SK-N-DZ (cell line): ENCODE data around the gene SYT6.
"Not testable (repeated sequence)": the region's sequence is repeated elsewhere in the genome, so short reads cannot be mapped to it uniquely, and the experiment has no call there.

ENCODE experiments used
- DNase-seq: peaks from one replicate; pipeline ENCODE4 v3.0.0-alpha.2; 2015; ENCODE audit warnings: low spot score

Gene SYT6

DNA sequence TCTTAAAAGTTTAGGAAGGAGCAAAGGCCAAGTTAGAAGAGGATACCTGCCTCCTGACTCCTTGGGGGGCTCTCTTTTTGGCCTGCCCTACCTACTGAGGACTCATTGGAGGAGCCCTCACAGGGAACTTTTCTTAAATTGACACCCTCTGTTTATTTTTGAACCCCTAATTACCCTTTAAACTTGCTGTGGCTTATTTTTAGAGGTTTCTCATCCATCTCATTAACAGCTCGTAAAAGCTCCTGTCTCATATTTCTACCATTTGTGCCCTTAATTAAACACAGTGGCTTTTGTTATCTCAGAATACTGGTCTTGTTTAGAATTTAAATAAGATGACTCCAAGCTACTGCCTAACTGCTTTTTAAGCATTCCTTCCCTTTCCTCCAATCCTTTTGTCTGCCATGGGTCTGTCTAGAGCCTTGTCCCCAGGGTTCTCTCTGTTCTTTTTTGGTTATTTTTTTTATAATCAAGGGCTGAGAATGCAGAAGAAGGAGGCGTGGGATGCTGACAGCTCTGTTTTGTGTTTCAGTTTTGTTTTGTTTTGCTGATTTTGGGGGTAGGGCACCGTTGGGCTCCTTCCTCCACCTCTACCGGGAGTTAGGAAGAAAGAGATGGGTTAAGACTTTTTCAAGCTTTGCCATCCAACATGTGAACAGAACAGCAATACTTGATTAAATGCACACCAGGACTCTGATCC is 78.0 kb downstream of the SYT6 start:
- DNase-seq: no peak

DNA sequence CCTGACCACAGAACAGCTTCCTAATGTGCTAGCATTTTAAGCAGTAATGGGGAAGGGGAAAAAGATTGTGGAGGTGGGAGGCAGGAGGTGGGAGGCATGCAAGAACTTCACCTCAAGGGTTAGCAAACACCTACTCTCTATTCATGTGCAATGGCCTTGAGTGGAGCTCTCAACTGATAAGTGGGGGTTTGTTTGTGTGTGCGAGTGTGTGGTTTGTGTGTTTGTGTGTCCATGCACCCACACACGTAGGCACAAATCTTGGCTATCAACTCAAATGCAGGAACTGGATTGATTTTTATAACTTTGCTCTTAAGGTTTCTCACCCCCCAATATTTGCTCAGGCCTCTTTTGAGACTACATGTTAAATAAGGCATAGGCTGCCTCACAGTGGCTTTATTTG is 78.6 kb downstream of the SYT6 start:
- DNase-seq: no peak

DNA sequence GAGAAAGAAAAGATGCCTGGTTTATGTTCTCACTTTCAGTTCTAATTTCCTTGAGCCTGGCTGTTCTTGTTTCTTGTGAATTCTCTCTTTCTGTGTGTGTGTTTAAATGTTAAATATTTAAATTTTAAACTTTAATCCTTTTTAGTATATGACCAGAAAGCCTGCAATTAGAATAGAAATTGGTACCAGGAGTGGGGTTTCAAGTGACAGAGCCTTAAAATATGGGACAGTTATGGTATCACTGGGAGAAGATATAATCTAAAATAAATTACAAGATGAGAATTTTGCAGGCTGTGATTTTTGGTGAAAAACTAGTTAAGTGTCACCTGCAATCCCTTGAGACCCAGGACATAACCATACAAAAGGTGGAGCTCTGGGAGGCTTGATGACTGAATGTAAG is 81.4 kb downstream of the SYT6 start:
- DNase-seq: no peak

DNA sequence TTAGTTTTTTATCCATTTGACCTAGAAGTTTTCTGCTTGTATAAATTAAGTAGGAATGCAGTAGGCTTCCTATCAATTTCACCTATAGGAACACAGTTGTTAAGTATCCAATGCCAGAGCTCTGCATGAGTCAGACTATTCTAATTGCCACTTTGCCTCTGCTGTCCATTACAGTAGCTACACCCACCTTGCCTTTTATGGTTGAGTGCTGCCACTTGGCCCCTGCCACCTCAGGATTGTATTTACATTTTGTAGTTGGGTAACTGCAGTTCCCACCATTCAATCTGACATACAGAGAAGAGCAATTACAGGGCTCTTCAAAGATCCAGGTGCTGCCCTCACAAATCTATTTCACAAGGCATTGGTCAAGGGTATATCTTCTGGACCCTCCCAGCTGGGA is 83.9 kb downstream of the SYT6 start:
- DNase-seq: not testable (repeated sequence)

DNA sequence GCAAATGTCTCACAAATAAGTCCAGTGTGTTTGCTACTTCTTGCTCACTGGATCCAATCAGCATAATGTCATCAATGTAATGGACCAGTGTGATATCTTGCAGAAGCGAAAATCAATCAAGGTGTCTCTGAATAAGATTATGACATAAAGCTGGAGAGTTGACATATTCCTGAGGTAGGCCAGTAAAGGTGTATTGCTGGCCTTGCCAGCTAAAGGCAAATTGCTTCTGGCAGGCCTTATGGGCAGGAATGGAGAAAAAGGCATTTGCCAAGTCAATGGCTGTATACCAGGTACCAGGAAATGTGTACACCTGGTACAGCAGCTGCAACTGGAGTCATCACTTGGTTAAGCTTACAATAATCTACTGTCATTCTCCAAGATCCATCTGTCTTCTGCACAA is 85.0 kb downstream of the SYT6 start:
- DNase-seq: not testable (repeated sequence)

DNA sequence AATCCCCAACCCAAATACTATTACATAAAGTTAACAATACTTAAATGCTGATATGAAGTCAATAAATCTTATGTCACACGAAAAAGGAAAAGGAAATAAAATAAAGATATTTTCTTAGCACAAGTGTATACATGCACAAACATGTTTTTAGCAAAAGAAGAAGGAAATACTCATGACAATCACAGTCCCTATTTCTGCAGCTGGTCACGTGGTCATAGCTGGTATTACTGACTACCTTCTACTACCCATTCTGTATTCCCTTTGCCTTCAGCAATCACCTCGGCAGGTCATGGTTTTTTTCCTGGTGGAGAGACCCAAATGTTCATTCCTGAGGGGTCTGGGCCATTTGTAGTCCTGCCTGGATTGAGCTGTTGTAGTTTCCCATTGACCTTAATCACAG is 88.0 kb downstream of the SYT6 start:
- DNase-seq: not testable (repeated sequence)

DNA sequence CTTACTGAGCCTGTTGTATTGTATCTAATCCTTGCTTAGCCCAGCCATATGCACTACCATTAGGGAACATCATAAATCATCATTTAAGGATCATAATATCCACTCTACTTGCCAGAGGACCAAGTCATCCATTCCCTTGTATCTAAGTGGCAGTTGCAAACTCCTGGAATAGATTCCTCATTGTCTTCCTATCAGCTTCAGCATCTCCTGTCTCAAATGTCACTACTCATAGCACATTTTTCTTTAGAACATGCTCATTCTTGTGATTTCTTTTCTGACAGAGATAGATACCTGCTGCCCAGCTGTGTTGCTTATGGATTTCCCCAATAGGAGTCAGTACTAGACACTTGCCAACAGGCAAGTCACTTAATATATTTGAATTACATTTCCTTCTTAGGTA is 90.1 kb downstream of the SYT6 start:
- peak; percentile 46 for DNase-seq

DNA sequence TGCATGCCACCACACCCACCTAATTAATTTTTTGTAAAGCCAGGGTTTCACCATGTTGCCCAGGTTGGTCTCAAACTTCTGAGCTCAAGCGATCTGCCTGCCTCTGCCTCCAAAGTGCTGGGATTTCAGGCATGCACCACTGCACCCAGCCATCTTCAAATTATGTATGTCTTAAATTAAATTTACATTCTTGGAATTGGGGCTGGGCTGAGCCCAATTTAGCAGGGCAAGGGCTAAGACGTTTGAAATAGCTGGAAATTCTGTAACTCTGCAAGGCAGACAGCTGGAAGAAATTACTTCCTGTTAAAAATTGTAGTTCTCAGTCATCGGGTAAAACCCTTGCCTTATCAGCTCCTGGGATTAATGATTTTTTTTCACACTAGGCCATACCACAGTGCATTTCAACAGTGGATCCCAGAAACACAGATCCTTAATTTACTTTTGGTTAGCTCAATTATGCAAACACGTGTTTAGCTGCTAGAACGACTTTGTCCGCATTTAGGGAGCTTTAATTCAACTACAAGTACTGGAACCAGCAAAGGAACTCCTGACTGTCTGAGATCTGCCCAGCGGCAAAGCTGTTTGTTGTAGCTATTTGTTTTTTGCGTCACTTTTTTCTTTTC is 91.1 kb downstream of the SYT6 start:
- DNase-seq: peak; percentile 11

DNA sequence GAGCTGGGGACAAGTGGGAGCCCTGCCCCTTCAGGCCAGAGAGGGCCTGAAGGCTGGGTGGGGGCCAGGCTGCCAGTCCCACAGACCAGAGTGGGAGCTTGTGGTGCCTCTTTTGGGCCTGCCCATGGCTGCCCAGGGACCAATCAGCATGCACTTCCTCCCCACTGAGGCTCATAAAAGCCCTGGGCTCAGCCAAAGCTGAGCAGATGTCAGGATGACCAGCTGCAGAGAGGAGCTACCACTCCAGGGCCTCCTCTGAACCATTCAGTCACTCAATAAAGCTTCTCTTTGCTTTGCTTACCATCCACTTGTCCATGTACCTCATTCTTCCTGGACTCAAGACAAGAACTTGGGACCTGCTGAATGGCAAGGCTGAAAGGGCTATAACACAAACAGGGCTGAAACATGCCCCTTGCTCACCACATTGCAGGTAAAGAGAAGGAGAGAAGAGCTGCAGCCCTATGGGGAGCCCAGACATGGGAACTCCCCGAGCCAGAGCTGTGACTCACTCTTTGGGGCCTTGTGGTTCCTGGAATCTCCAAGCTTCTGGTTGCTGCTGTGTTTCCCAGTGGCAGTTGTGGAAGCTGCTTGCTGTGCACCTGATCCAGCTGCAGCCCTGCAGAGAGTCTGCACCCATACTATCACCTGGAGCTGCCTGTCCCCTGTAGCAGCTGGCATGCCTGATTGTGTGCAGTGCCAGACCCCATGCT is 92.4 kb downstream of the SYT6 start:
- DNase-seq: no peak

DNA sequence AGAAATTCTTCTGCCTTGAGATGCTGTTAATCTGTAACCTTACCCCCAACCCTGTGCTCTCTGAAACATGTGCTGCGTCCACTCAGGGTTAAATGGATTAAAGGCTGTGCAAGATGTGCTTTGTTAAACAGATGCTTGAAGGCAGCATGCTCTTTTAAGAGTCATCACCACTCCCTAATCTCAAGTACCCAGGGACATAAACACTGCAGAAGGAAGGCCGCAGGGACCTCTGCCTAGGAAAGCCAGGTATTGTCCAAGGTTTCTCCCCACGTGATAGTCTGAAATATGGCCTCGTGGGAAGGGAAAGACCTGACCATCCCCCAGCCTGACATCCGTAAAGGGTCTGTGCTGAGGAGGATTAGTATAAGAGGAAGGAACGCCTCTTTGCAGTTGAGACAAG is 95.4 kb downstream of the SYT6 start:
- peak; percentile 69 for DNase-seq

DNA sequence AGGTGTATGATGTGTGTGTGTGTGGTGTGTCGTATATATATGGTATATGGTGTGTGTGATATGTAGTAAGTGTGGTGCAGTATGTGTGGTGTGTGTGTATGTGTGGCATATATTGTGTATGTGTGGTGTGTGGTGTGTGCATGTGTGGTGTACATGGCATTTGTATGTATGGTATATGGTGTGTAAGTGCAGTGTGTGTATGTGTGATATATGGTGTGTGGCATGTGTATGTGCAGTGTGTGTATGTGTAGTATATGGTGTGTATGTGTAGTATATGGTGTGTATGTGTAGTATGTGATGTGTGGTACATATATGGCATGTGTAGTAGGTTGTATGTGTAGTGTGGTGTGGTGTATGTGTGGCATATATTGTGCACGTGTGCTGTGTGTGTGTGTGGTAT is 99.5 kb downstream of the SYT6 start:
- DNase-seq: no peak

DNA sequence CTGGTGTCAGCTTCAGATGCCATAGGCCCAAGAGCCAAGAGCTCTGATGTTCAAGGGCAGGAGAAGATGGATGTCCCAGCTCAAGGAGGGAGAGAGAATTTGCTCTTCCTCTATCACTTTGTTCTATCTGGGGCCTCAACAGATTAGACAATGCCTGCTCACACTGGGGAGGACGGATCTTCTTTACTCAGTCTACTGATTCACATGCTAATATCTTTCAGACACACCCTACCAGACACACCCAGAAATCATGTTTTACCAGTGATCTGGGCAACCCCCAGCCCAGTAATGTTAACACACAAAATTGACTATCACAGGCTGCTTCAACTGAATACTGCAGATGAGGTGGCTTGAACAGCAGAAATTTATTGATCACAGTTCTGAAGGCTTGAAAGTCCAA is 105.4 kb downstream of the SYT6 start:
- DNase-seq: no peak

DNA sequence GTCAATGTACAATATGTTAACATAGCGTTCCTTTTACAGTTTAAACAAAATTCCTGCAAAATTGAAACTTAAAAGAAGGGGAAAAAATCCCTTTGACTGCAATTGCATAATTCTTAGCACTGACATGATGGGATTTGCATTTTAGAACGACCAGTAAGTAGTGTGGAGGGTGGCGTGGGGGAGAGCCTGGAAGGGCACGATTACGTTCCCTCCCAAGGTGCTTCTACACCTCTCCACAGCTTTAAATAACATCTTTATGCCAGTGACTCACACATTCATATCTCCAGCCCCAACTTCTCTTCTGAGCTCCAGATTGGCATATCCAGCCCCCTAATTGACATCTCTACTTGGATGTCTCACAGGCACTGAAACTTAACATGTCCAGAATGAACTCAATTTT is 110.1 kb downstream of the SYT6 start:
- DNase-seq: no peak

DNA sequence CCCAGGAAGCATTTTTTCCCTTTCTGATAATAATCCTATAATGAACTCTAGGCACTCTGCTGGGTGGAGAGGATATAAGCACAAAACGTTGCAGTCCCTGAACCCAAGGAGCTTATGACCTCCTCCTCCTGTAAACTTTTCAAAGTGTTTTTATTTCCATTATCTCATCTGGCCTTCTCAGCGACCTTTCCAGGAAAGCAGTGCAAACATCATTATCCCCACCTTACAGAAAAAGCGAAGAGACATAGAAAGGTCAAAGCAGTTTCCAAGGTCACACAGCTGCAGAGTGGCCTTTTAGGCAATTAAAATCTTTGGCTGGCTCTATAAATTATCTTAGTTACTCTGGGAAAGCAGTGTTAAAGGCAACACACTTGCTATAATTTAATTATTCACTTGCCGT is 110.6 kb downstream of the SYT6 start:
- peak; percentile 24 for DNase-seq

DNA sequence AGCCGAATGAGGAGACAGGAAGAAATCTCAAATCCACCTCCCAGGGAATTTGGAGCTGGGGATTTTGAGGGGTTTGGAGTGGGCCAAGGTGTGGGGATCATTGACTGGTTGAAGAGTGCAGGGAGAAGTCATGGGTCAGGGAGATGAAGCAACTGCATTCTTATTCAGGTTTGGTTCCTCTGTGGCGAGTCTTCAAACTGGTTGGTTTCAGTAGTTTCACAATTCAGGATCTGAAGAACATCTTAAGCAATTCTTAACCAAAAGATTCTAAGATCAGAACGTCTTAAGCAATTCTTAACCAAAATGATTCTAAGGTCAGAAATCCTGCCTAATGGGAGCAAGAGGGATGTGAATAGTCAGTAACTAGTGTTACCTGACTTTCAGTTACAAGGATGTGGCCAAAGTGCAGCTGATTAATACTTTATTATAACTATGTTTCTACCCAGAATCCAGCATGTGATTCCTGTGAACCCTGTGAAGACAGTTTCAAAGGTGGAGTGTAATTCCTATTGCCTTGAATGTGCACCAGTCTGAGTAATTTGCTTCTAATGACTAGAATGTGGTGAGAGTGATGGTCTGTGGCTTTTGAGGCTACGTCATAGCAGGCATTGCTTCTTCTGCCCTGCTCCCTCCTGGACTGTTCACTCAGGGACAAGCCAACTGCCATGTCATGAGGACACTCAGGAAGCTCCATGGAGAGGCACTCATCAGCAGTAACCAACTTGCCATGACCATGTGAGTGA is 113.2 kb downstream of the SYT6 start:
- no peak for DNase-seq
